ENCODE measurements around the gene PNLIPRP3.

The PNLIPRP3 gene

DNA sequence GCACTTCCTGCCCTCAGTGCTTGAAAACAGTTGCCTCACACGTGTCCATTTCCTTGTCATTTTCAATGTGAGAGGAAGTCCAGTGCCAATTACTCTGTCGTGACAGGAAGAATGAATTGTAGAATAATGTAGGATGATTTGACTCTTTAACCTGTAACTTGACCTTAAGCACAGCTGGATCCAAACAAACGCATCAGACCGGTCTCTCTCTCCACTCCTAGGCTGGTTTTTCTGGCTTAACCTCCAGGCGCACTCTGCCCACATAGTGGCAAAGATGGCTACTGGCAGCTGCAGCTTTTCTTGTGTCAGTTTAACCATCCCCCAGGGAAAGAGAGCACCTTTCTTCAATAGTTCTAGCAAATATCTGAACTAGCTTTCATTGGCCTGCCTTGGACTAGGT, 29.4 kb upstream of the PNLIPRP3 start:
- H3K27me3 ChIP-seq (replicated peaks in 2 of 5; ENCODE audit: control insufficient read depth in 4 of 5, insufficient read depth in 5 of 5, low read length in 4 of 5): no peaks in the 10 kb centered on the region
- H3K27ac ChIP-seq (ENCODE audit: insufficient read depth in 1 of 2, low read depth in 1 of 2, low read length in 2 of 2, poor library complexity in 1 of 2, severe bottlenecking in 2 of 2): no peak overlapping the region
- no peaks in the 10 kb centered on the region for H3K36me3 ChIP-seq (ENCODE audit: control insufficient read depth in 4 of 4, insufficient read depth in 4 of 4, low read length in 3 of 4)
- CTCF ChIA-PET: no interaction called here
- H3K4me1 ChIP-seq (ENCODE audit: control extremely low read depth in 1 of 4, control insufficient read depth in 4 of 4, insufficient read depth in 4 of 4, low read length in 3 of 4): no peaks in the 10 kb centered on the region
- H3K4me3 ChIP-seq (ENCODE audit: control insufficient read depth in 1 of 7, extremely low read depth in 1 of 7, insufficient read depth in 4 of 7, low read depth in 2 of 7, low read length in 6 of 7): no peak overlapping the region
- WGBS (ENCODE audit: insufficient coverage): 65% methylated on average over 4 of the region's 5 CpGs
- DNase-seq: no peak
- POLR2A ChIA-PET: no interaction called here
- H3K9me3 ChIP-seq (ENCODE audit: control extremely low read depth in 1 of 5, control insufficient read depth in 4 of 5, insufficient read depth in 2 of 5, low read depth in 1 of 5, low read length in 4 of 5): no peaks in the 10 kb centered on the region

DNA sequence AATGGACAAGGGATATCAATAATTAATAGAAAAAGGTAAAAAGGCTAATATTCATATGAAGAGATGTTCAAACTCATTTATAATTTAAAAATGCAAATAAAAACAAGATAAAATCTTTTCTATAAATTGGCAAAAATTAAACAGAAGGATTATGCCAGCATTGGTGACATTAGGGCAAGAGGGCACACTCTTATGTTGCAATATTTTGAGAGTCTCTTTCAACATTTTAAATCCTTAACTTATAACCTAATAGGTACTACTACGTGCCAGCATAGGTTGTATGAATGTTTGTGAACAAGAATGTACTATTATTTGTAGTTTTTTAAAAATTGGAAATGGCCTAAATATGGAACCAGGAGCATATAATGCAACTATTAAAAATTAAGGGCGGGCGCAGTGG, 24.8 kb upstream of the PNLIPRP3 start:
- no peak overlapping the region for H3K4me3 ChIP-seq (ENCODE audit: control insufficient read depth in 1 of 7, extremely low read depth in 1 of 7, insufficient read depth in 4 of 7, low read depth in 2 of 7, low read length in 6 of 7)
- H3K27ac ChIP-seq (ENCODE audit: insufficient read depth in 1 of 2, low read depth in 1 of 2, low read length in 2 of 2, poor library complexity in 1 of 2, severe bottlenecking in 2 of 2): no peak overlapping the region
- POLR2A ChIA-PET: no interaction called here
- no peaks in the 10 kb centered on the region for H3K4me1 ChIP-seq (ENCODE audit: control extremely low read depth in 1 of 4, control insufficient read depth in 4 of 4, insufficient read depth in 4 of 4, low read length in 3 of 4)
- DNase-seq: no peak
- peaks cover 0 to 4% (median 0%) of the 10 kb centered on the region in 5 experiments for H3K27me3 ChIP-seq (replicated peaks in 2 of 5; ENCODE audit: control insufficient read depth in 4 of 5, insufficient read depth in 5 of 5, low read length in 4 of 5)
- no peaks in the 10 kb centered on the region for H3K36me3 ChIP-seq (ENCODE audit: control insufficient read depth in 4 of 4, insufficient read depth in 4 of 4, low read length in 3 of 4)
- no peaks in the 10 kb centered on the region for H3K9me3 ChIP-seq (ENCODE audit: control extremely low read depth in 1 of 5, control insufficient read depth in 4 of 5, insufficient read depth in 2 of 5, low read depth in 1 of 5, low read length in 4 of 5)
- WGBS (ENCODE audit: insufficient coverage): no CpG with 5 or more reads among the region's 3 CpGs
- CTCF ChIA-PET: no interaction called here

DNA sequence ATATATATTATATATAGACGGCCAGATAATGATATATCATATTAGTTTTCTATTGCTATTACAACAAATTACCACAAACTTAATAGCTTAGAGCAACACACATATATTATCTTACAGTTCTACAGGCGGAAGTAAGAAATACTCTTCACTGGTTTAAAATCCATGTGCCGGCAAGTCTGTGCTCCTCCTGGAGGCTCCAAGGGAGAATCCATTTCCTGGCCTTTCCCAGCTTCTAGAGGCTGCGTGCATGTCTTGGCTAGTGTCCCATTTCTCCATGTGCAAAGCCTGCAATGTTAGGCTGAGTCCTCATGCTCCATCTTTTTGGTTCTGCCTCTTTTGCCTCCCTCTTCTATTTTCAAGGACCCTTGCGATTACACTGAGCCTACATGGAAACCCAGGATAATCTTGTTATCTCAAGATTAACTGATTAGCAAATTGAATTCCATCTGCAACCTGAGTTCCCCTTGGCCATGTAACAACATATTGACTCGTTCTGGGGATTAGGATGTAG, 23.9 kb upstream of the PNLIPRP3 start:
- Histone ChIP-seq H3K4me3 (ENCODE audit: control insufficient read depth in 1 of 7, extremely low read depth in 1 of 7, insufficient read depth in 4 of 7, low read depth in 2 of 7, low read length in 6 of 7) (no peak overlapping the region), H3K9me3 (ENCODE audit: control extremely low read depth in 1 of 5, control insufficient read depth in 4 of 5, insufficient read depth in 2 of 5, low read depth in 1 of 5, low read length in 4 of 5) (no peaks in the 10 kb centered on the region), H3K36me3 (ENCODE audit: control insufficient read depth in 4 of 4, insufficient read depth in 4 of 4, low read length in 3 of 4) (no peaks in the 10 kb centered on the region), H3K27me3 (replicated peaks in 2 of 5; ENCODE audit: control insufficient read depth in 4 of 5, insufficient read depth in 5 of 5, low read length in 4 of 5) (peaks cover 0 to 4% (median 0%) of the 10 kb centered on the region in 5 experiments), H3K4me1 (ENCODE audit: control extremely low read depth in 1 of 4, control insufficient read depth in 4 of 4, insufficient read depth in 4 of 4, low read length in 3 of 4) (no peaks in the 10 kb centered on the region), H3K27ac (ENCODE audit: insufficient read depth in 1 of 2, low read depth in 1 of 2, low read length in 2 of 2, poor library complexity in 1 of 2, severe bottlenecking in 2 of 2) (no peak overlapping the region)
- DNase-seq: no peak
- 95% methylated on average over 4 of the region's 6 CpGs for WGBS (ENCODE audit: insufficient coverage)
- ChIA-PET CTCF (no interaction called here), POLR2A (no interaction called here)

DNA sequence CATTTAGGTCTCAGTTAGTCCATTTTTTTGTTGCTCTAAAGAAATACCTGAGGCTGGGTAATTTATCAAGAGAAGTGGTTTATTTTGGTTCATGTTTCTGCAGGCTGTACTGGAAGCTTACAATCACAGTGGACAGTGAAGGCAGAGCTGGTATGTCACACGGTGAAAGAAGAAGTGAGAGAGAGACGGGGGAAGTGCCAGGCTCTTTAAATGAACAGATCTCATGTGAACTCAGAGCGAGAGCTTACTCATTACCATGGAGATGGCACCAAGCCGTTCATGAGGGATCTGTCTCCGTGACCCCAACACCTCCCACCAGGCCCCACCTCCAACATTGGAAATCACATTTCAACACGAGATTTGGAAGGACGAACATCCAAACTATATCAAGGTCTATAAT, 18.9 kb upstream of the PNLIPRP3 start:
- Histone ChIP-seq H3K27me3 (replicated peaks in 2 of 5; ENCODE audit: control insufficient read depth in 4 of 5, insufficient read depth in 5 of 5, low read length in 4 of 5) (peaks cover 0 to 10% (median 0%) of the 10 kb centered on the region in 5 experiments), H3K36me3 (ENCODE audit: control insufficient read depth in 4 of 4, insufficient read depth in 4 of 4, low read length in 3 of 4) (no peaks in the 10 kb centered on the region), H3K4me3 (ENCODE audit: control insufficient read depth in 1 of 7, extremely low read depth in 1 of 7, insufficient read depth in 4 of 7, low read depth in 2 of 7, low read length in 6 of 7) (no peak overlapping the region), H3K27ac (ENCODE audit: insufficient read depth in 1 of 2, low read depth in 1 of 2, low read length in 2 of 2, poor library complexity in 1 of 2, severe bottlenecking in 2 of 2) (no peak overlapping the region), H3K4me1 (ENCODE audit: control extremely low read depth in 1 of 4, control insufficient read depth in 4 of 4, insufficient read depth in 4 of 4, low read length in 3 of 4) (no peaks in the 10 kb centered on the region), H3K9me3 (ENCODE audit: control extremely low read depth in 1 of 5, control insufficient read depth in 4 of 5, insufficient read depth in 2 of 5, low read depth in 1 of 5, low read length in 4 of 5) (no peaks in the 10 kb centered on the region)
- POLR2A ChIA-PET: no interaction called here
- WGBS (ENCODE audit: insufficient coverage): 53% methylated on average over 4 of the region's 7 CpGs
- DNase-seq: no peak
- CTCF ChIA-PET: no interaction called here

DNA sequence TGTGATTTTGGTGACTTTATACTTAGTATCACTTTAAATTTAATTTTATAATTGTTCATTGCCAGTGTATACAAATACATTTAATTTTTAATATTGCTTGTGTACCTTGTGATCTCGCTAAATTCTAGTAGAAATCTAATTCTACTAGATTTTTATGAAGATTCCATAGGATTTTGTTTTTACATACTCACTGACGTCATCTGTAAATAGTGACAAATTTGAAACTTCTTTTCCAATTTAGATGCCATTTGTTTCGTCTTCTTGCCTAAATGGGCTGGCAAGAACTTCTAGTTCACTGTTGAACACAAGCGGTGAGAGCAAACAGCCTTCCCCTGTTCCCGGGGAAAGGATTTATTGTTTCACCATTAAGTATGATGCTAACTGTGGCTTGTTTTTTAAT, 17.3 kb upstream of the PNLIPRP3 start:
- 96% methylated on average over 3 of the region's 5 CpGs for WGBS (ENCODE audit: insufficient coverage)
- CTCF ChIA-PET: no interaction called here
- H3K36me3 ChIP-seq (ENCODE audit: control insufficient read depth in 4 of 4, insufficient read depth in 4 of 4, low read length in 3 of 4): no peaks in the 10 kb centered on the region

DNA sequence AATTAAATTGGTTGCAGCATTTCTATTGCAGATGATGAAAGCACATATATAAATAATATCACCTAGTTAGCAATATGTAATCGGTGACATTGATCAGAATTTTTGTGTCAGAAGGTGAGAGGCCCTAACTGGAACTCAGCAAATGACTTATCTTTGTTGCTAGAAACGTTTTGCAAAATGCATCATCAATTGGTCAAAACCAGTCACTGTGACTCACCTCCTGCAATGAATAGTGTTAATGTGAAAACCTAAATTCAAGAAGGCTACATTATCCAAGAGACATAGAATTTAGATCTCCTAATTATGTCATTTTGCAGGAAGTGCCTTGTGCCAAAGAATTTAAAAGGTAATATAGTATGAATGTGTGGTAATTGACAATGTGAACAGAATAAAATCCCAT, 9.8 kb upstream of the PNLIPRP3 start:
- no peak for DNase-seq
- Histone ChIP-seq H3K4me3 (ENCODE audit: control insufficient read depth in 1 of 7, extremely low read depth in 1 of 7, insufficient read depth in 4 of 7, low read depth in 2 of 7, low read length in 6 of 7) (no peak overlapping the region), H3K4me1 (ENCODE audit: control extremely low read depth in 1 of 4, control insufficient read depth in 4 of 4, insufficient read depth in 4 of 4, low read length in 3 of 4) (no peaks in the 10 kb centered on the region), H3K9me3 (ENCODE audit: control extremely low read depth in 1 of 5, control insufficient read depth in 4 of 5, insufficient read depth in 2 of 5, low read depth in 1 of 5, low read length in 4 of 5) (no peaks in the 10 kb centered on the region), H3K27ac (ENCODE audit: insufficient read depth in 1 of 2, low read depth in 1 of 2, low read length in 2 of 2, poor library complexity in 1 of 2, severe bottlenecking in 2 of 2) (no peak overlapping the region), H3K36me3 (ENCODE audit: control insufficient read depth in 4 of 4, insufficient read depth in 4 of 4, low read length in 3 of 4) (no peaks in the 10 kb centered on the region), H3K27me3 (replicated peaks in 2 of 5; ENCODE audit: control insufficient read depth in 4 of 5, insufficient read depth in 5 of 5, low read length in 4 of 5) (peaks cover 0 to 2% (median 0%) of the 10 kb centered on the region in 5 experiments)
- ChIA-PET POLR2A (no interaction called here), CTCF (no interaction called here)
- WGBS (ENCODE audit: insufficient coverage): 67% methylated on average over 1 of the region's 2 CpGs

More for the DNA sequence above, 17.3 kb upstream of the PNLIPRP3 start:
- Histone ChIP-seq H3K4me3 (ENCODE audit: control insufficient read depth in 1 of 7, extremely low read depth in 1 of 7, insufficient read depth in 4 of 7, low read depth in 2 of 7, low read length in 6 of 7) (no peak overlapping the region), H3K27me3 (replicated peaks in 2 of 5; ENCODE audit: control insufficient read depth in 4 of 5, insufficient read depth in 5 of 5, low read length in 4 of 5) (peaks cover 0 to 7% (median 2%) of the 10 kb centered on the region in 5 experiments), H3K9me3 (ENCODE audit: control extremely low read depth in 1 of 5, control insufficient read depth in 4 of 5, insufficient read depth in 2 of 5, low read depth in 1 of 5, low read length in 4 of 5) (no peaks in the 10 kb centered on the region), H3K27ac (ENCODE audit: insufficient read depth in 1 of 2, low read depth in 1 of 2, low read length in 2 of 2, poor library complexity in 1 of 2, severe bottlenecking in 2 of 2) (no peak overlapping the region), H3K4me1 (ENCODE audit: control extremely low read depth in 1 of 4, control insufficient read depth in 4 of 4, insufficient read depth in 4 of 4, low read length in 3 of 4) (no peaks in the 10 kb centered on the region)
- POLR2A ChIA-PET: no interaction called here
- DNase-seq: no peak

DNA sequence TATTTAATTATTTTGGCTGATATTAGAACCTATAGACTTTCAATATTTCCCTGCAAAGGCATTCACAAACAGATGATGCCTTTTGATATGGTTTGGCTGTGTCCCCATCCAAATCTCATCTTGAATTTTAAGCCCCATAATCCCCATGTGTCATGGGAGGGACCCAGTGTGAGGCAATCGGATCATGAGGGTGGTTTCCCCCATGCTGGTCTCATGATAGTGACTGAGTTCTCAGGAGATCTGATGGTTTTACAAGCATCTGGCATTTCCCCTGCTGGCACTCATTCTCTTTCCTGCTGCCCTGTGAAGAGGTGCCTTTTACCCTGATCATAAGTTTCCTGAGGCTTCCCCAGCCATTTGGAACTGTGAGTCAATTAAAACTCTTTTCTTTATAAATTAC, 9.3 kb upstream of the PNLIPRP3 start:
- POLR2A ChIA-PET: no interaction called here
- Histone ChIP-seq H3K36me3 (ENCODE audit: control insufficient read depth in 4 of 4, insufficient read depth in 4 of 4, low read length in 3 of 4) (no peaks in the 10 kb centered on the region), H3K4me1 (ENCODE audit: control extremely low read depth in 1 of 4, control insufficient read depth in 4 of 4, insufficient read depth in 4 of 4, low read length in 3 of 4) (no peaks in the 10 kb centered on the region), H3K9me3 (ENCODE audit: control extremely low read depth in 1 of 5, control insufficient read depth in 4 of 5, insufficient read depth in 2 of 5, low read depth in 1 of 5, low read length in 4 of 5) (no peaks in the 10 kb centered on the region), H3K27ac (ENCODE audit: insufficient read depth in 1 of 2, low read depth in 1 of 2, low read length in 2 of 2, poor library complexity in 1 of 2, severe bottlenecking in 2 of 2) (no peak overlapping the region), H3K27me3 (replicated peaks in 2 of 5; ENCODE audit: control insufficient read depth in 4 of 5, insufficient read depth in 5 of 5, low read length in 4 of 5) (peaks cover 0 to 2% (median 0%) of the 10 kb centered on the region in 5 experiments), H3K4me3 (ENCODE audit: control insufficient read depth in 1 of 7, extremely low read depth in 1 of 7, insufficient read depth in 4 of 7, low read depth in 2 of 7, low read length in 6 of 7) (no peak overlapping the region)
- WGBS (ENCODE audit: insufficient coverage): no CpG with 5 or more reads among the region's 1 CpG
- DNase-seq: no peak
- CTCF ChIA-PET: no interaction called here
